ENCODE results near the gene STAG2. TPM values are rescaled to one million over a fixed set of nuclear protein-coding genes. Genes with fewer than 3 reads are reported as not detected.

The STAG2 gene
- total and polyA plus RNA-seq, 3 donors from 2014 or later: 9.4 to 26.7 (median 17.6) TPM

GRCh38 chrX:124001581-124001980, 40.1 kb downstream of the STAG2 start:
- Histone ChIP-seq H3K36me3 (ENCODE audit: low read depth, missing control alignments) (no peaks in the 10 kb centered on the region), H3K4me1 (no peaks in the 10 kb centered on the region), H3K9me3 (no peaks in the 10 kb centered on the region), H3K27me3 (no peaks in the 10 kb centered on the region), H3K27ac (no peak overlapping the region), H3K4me3 (no peak overlapping the region)
- intact Hi-C loops (cut with DNase I; ENCODE audit: low total_unique reads): no loop called here
- no peak for DNase-seq
- no peak for TF ChIP-seq POLR2A (IDR thresholded peaks at IDR 0.05)
- no peak for TF ChIP-seq CTCF (IDR thresholded peaks at IDR 0.05)
- WGBS, 2 donors: 80 to 92% methylated on average over 2 of the region's 2 CpGs

- Histone ChIP-seq H3K4me1 (no peaks in the 10 kb centered on the region), H3K27ac (no peak overlapping the region), H3K27me3 (no peaks in the 10 kb centered on the region), H3K4me3 (no peak overlapping the region), H3K36me3 (ENCODE audit: low read depth, missing control alignments) (no peaks in the 10 kb centered on the region), H3K9me3 (no peaks in the 10 kb centered on the region)
- intact Hi-C loops (cut with DNase I; ENCODE audit: low total_unique reads): no loop called here
- TF ChIP-seq POLR2A (IDR thresholded peaks at IDR 0.05): no peak
- no peak for TF ChIP-seq CTCF (IDR thresholded peaks at IDR 0.05)
- no peak for DNase-seq
Observed at GRCh38 chrX:124005228-124005627, 43.7 kb downstream of the STAG2 start.

GRCh38 chrX:124010157-124010556, 48.7 kb downstream of the STAG2 start:
- Histone ChIP-seq H3K27me3 (no peaks in the 10 kb centered on the region), H3K36me3 (ENCODE audit: low read depth, missing control alignments) (no peaks in the 10 kb centered on the region), H3K27ac (no peak overlapping the region), H3K4me1 (no peaks in the 10 kb centered on the region), H3K4me3 (no peak overlapping the region), H3K9me3 (no peaks in the 10 kb centered on the region)
- no peak for TF ChIP-seq CTCF (IDR thresholded peaks at IDR 0.05)
- no peak for TF ChIP-seq POLR2A (IDR thresholded peaks at IDR 0.05)
- DNase-seq: no peak
- intact Hi-C loops (cut with DNase I; ENCODE audit: low total_unique reads): no loop called here
- 91 to 94% methylated on average over 3 of the region's 3 CpGs for WGBS, 2 donors

- no peaks in the 10 kb centered on the region for H3K36me3 ChIP-seq (ENCODE audit: low read depth, missing control alignments)
- intact Hi-C loops (cut with DNase I; ENCODE audit: low total_unique reads): no loop called here
- H3K4me3 ChIP-seq: no peak overlapping the region
- H3K9me3 ChIP-seq: no peaks in the 10 kb centered on the region
- H3K27me3 ChIP-seq: no peaks in the 10 kb centered on the region
- DNase-seq: no peak
- no peaks in the 10 kb centered on the region for H3K4me1 ChIP-seq
- 92 to 96% methylated on average over 3 of the region's 3 CpGs for WGBS, 2 donors
- no peak for TF ChIP-seq CTCF (IDR thresholded peaks at IDR 0.05)
- no peak for TF ChIP-seq POLR2A (IDR thresholded peaks at IDR 0.05)
- H3K27ac ChIP-seq: no peak overlapping the region
Observed at GRCh38 chrX:124010566-124010965, 49.1 kb downstream of the STAG2 start.

GRCh38 chrX:124015721-124016120, 54.2 kb downstream of the STAG2 start:
- 87 to 93% methylated on average over 1 of the region's 1 CpG for WGBS, 2 donors
- no peak overlapping the region for H3K27ac ChIP-seq
- no peaks in the 10 kb centered on the region for H3K9me3 ChIP-seq
- H3K4me3 ChIP-seq: no peak overlapping the region
- DNase-seq: no peak
- H3K27me3 ChIP-seq: no peaks in the 10 kb centered on the region
- no peaks in the 10 kb centered on the region for H3K36me3 ChIP-seq (ENCODE audit: low read depth, missing control alignments)
- intact Hi-C loops (cut with DNase I; ENCODE audit: low total_unique reads): no loop called here
- no peaks in the 10 kb centered on the region for H3K4me1 ChIP-seq
- TF ChIP-seq POLR2A (IDR thresholded peaks at IDR 0.05) (no peak), CTCF (IDR thresholded peaks at IDR 0.05) (no peak)
